ENCODE results near the gene RNF112. TPM values are rescaled to one million over a fixed set of nuclear protein-coding genes. Genes with fewer than 3 reads are reported as not detected.

The RNF112 gene
- total RNA-seq, 1 donor from 2014 or later = 0.31 TPM

GRCh38 chr17:19448341-19449268 is 37.6 kb downstream of the RNF112 start:
- Mint-ChIP-seq H3K27me3 (ENCODE audit: unreplicated experiment) (peaks cover 6% of the 10 kb centered on the region), H3K36me3 (ENCODE audit: low read depth, unreplicated experiment) (peaks cover 6% of the 10 kb centered on the region), H3K27ac (ENCODE audit: unreplicated experiment) (no peak overlapping the region), H3K4me1 (ENCODE audit: unreplicated experiment) (peaks cover 3% of the 10 kb centered on the region), H3K9me3 (ENCODE audit: unreplicated experiment) (peaks cover 8% of the 10 kb centered on the region), H3K4me3 (ENCODE audit: unreplicated experiment) (no peak overlapping the region)
- no peak for TF ChIP-seq CTCF (IDR thresholded peaks at IDR 0.05; ENCODE audit: unreplicated experiment)
- DNase-seq (ENCODE audit: low spot score) = no peak

GRCh38 chr17:19449656-19450055 is 38.6 kb downstream of the RNF112 start:
- Mint-ChIP-seq H3K27ac (ENCODE audit: unreplicated experiment) (no peak overlapping the region), H3K27me3 (ENCODE audit: unreplicated experiment) (peaks cover 7% of the 10 kb centered on the region), H3K36me3 (ENCODE audit: low read depth, unreplicated experiment) (no peaks in the 10 kb centered on the region), H3K4me1 (ENCODE audit: unreplicated experiment) (peaks cover 3% of the 10 kb centered on the region), H3K4me3 (ENCODE audit: unreplicated experiment) (no peak overlapping the region), H3K9me3 (ENCODE audit: unreplicated experiment) (peaks cover 5% of the 10 kb centered on the region)
- TF ChIP-seq CTCF (IDR thresholded peaks at IDR 0.05; ENCODE audit: unreplicated experiment) = no peak
- DNase-seq (ENCODE audit: low spot score) = no peak

GRCh38 chr17:19453296-19453695 is 42.3 kb downstream of the RNF112 start:
- H3K27ac Mint-ChIP-seq (ENCODE audit: unreplicated experiment) = no peak overlapping the region
- H3K4me3 Mint-ChIP-seq (ENCODE audit: unreplicated experiment) = no peak overlapping the region
- DNase-seq (ENCODE audit: low spot score) = no peak
- TF ChIP-seq CTCF (IDR thresholded peaks at IDR 0.05; ENCODE audit: unreplicated experiment) = no peak
- H3K4me1 Mint-ChIP-seq (ENCODE audit: unreplicated experiment) = peaks cover 4% of the 10 kb centered on the region
- H3K36me3 Mint-ChIP-seq (ENCODE audit: low read depth, unreplicated experiment) = no peaks in the 10 kb centered on the region
- H3K9me3 Mint-ChIP-seq (ENCODE audit: unreplicated experiment) = no peaks in the 10 kb centered on the region
- peaks cover 7% of the 10 kb centered on the region for H3K27me3 Mint-ChIP-seq (ENCODE audit: unreplicated experiment)

GRCh38 chr17:19454074-19454473 is 43.0 kb downstream of the RNF112 start:
- H3K27me3 Mint-ChIP-seq (ENCODE audit: unreplicated experiment) = peaks cover 9% of the 10 kb centered on the region
- H3K27ac Mint-ChIP-seq (ENCODE audit: unreplicated experiment) = no peak overlapping the region
- no peaks in the 10 kb centered on the region for H3K36me3 Mint-ChIP-seq (ENCODE audit: low read depth, unreplicated experiment)
- H3K4me3 Mint-ChIP-seq (ENCODE audit: unreplicated experiment) = no peak overlapping the region
- no peak for TF ChIP-seq CTCF (IDR thresholded peaks at IDR 0.05; ENCODE audit: unreplicated experiment)
- H3K4me1 Mint-ChIP-seq (ENCODE audit: unreplicated experiment) = peaks cover 10% of the 10 kb centered on the region
- no peaks in the 10 kb centered on the region for H3K9me3 Mint-ChIP-seq (ENCODE audit: unreplicated experiment)
- DNase-seq (ENCODE audit: low spot score) = no peak
